Body of pancreas (tissue), 4 donors: ENCODE results near the gene GRM3.

ENCODE experiments used
- CTCF ChIP-seq, 7 experiments: fragments of 450-650 bp in 4 of 7; fragments of 200-600 bp in 3 of 7; sonication (generic) in 3 of 7; IDR thresholded peaks; one replicate each; pipeline ENCODE4 v1.5.1; 2016 to 2019; ENCODE audit warnings: antibody characterized with exemption in 7 of 7
- POLR2A ChIP-seq, 3 donors: fragments of 450-650 bp; IDR thresholded peaks; one replicate each; pipeline ENCODE4 v1.6.1; 2016; ENCODE audit warnings: antibody characterized with exemption in 3 of 3, mild to moderate bottlenecking in 2 of 3

- TF ChIP-seq CTCF (IDR thresholded peaks at IDR 0.05) (no peak), POLR2A (IDR thresholded peaks at IDR 0.05) (no peak)
Observed at GRCh38 chr7:86648169-86648568, 4.5 kb downstream of the GRM3 start.
